Heart right ventricle (tissue), 16 donors: ENCODE results near the gene SP8. TPM values are rescaled to one million over a fixed set of nuclear protein-coding genes. Genes with fewer than 3 reads are reported as not detected.
"Not testable (repeated sequence)": the region's sequence is repeated elsewhere in the genome, so short reads cannot be mapped to it uniquely, and the experiment has no call there.

ENCODE experiments used
- ATAC-seq, 8 donors: fragments of 200-7000 bp; cut with Tn5 transposase; one replicate each; pipeline ENCODE4 v1.9.1; 2020; ENCODE audit warnings: mild to moderate bottlenecking in 8 of 8, moderate library complexity in 8 of 8, moderate number of reproducible peaks in 1 of 8
- DNase-seq, 2 donors: peaks; one replicate each; pipeline ENCODE4 v3.0.0-alpha.2; 2020
- H3K27ac ChIP-seq, 10 donors: fragments of 200-600 bp; sonication (generic) in 2 of 10; one replicate each; pipeline versions ENCODE4 v1.5.0 to v1.8.0; 2020 to 2022; ENCODE audit warnings: mild to moderate bottlenecking in 3 of 10
- H3K27me3 ChIP-seq, 7 donors: fragments of 200-600 bp; one replicate each; pipeline ENCODE4 v1.8.0; 2021 to 2022; ENCODE audit warnings: mild to moderate bottlenecking in 2 of 7
- H3K36me3 ChIP-seq, 9 donors: fragments of 200-600 bp; sonication (generic) in 1 of 9; one replicate each; pipeline versions ENCODE4 v1.5.0 to v1.8.0; 2020 to 2022; ENCODE audit warnings: mild to moderate bottlenecking in 2 of 9
- H3K4me1 ChIP-seq, 9 donors: fragments of 200-600 bp; sonication (generic) in 1 of 9; one replicate each; pipeline versions ENCODE4 v1.5.0 to v1.8.0; 2020 to 2022; ENCODE audit warnings: mild to moderate bottlenecking in 4 of 9
- H3K4me3 ChIP-seq, 10 donors: fragments of 200-600 bp; sonication (generic) in 2 of 10; one replicate each; pipeline versions ENCODE4 v1.5.0 to v1.8.0; 2020 to 2022; ENCODE audit warnings: mild to moderate bottlenecking in 7 of 10, moderate library complexity in 2 of 10
- H3K9me3 ChIP-seq, 11 donors: fragments of 200-600 bp in 10 of 11; sonication (generic) in 2 of 11; one replicate each; pipeline versions ENCODE4 v1.5.0 to v1.8.0; 2013 to 2022; ENCODE audit warnings: mild to moderate bottlenecking in 2 of 11, control low read depth in 1 of 11, moderate library complexity in 1 of 11
- WGBS, 2 donors: extraction: QIAGEN DNeasy Blood & Tissue Kit; methylation state at CpG; one replicate each; pipeline ENCODE4 v1.1.7; 2013; ENCODE audit warnings: inconsistent platforms in 1 of 2; 5-methylcytosine and 5-hydroxymethylcytosine counted together
- intact Hi-C, 10 donors: fragments of 100-400 bp; cut with DNase I; formaldehyde crosslinking; loops; one replicate each; pipeline versions ENCODE4 v1.11.1 to v1.14.2; 2022
- polyA plus RNA-seq, 2 donors: library from polyadenylated mRNA; stranded (reverse); fragments of 200-250 nt; gene quantifications; one replicate each; pipeline ENCODE4 v1.2.3, GENCODE V29; 2013
- total RNA-seq, 10 donors: library from RNA; stranded (reverse); fragmentation: NEBNext Ultra II Directional in 3 of 10; extraction: Animal tissue kit (Norgen Biotek cat#: 25700) in 3 of 10; gene quantifications; one replicate each; pipeline versions ENCODE4 v1.2.1 to v1.2.4, GENCODE V29; 2021 to 2023
- TF ChIP-seq, protein P1 (sequence below), 9 donors: fragments of 200-600 bp; sonication (generic) in 2 of 9; IDR thresholded peaks; one replicate each; pipeline versions ENCODE4 v1.5.0 to v1.8.0; 2021 to 2022; ENCODE audit warnings: antibody characterized with exemption in 9 of 9, mild to moderate bottlenecking in 5 of 9, moderate library complexity in 1 of 9
- donor health status: Arrhythmogenic right ventricular cardiomyopathy.
- donor health status: ischemic (EF 13 %, LVEDD 7.1; RV severe dilation, severe dysfunction).
- donor health status: healthy with polysubstance abuse.
- donor health status: DM: no; HTN: yes; CAD: no.
- donor health status: DM: no; HTN: no; CAD: no.
- donor health status: ischemic (EF 25% LVEDD 6.9; RV normal size, moderate dysfunction).
- donor health status: ischemic (EF 25% LVEDD 5.7; RV mildly dilated, moderate dysfunction).
- donor health status: healthy.
- donor health status: DM: yes; HTN: yes; CAD: no.
- donor health status: Ischemic cardiomyopathy.
- donor health status: ischemic (EF 35%, LVEDD 5.7; RV mildly dilated, moderate dysfunction).
- donor health status: nonischemic (EF 11% LVEDD 7.7; RV severe dilation, severe dysfunction).
- donor health status: DM: yes; HTN: yes; CAD: no.
- donor health status: PGD.
- donor health status: ischemic (EF 29% LVEDD 5.4; RV normal size, mild dysfunction).
- donor health status: nonischemic (EF 23%, LVEDD 6.1; RV moderate dilation, normal function).

Gene SP8
- total and polyA plus RNA-seq, 12 donors, result not detected

DNA sequence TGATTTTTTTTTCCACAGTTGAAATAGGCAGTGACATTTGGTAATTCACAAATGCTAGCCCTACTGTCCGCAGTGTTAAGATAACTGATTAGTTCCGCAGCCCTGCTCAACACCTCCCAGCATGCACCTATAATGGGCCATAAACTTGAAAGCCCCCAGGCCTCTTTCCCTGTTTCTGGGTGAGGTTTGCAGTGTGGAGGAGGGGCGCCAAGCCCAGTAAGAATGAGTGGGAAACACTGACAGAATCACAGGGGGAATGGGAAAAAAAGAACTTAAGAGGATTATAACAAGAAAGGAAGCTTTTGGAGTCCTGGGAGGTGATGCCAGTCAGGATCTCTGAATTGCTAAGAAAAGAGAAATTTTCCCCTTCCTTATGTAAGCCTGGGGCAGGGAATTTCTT lies 39.6 kb upstream of the SP8 start:
- no peak for DNase-seq
- H3K4me3 ChIP-seq, result no peak overlapping the region
- WGBS, 2 donors, result 37 to 42% methylated on average over 3 of the region's 3 CpGs
- H3K9me3 ChIP-seq, result peaks cover 0 to 4% (median 0%) of the 10 kb centered on the region in 11 donors
- no peaks in the 10 kb centered on the region for H3K36me3 ChIP-seq
- peaks cover 0 to 19% (median 0%) of the 10 kb centered on the region in 7 donors for H3K27me3 ChIP-seq
- TF ChIP-seq, protein P1, sequence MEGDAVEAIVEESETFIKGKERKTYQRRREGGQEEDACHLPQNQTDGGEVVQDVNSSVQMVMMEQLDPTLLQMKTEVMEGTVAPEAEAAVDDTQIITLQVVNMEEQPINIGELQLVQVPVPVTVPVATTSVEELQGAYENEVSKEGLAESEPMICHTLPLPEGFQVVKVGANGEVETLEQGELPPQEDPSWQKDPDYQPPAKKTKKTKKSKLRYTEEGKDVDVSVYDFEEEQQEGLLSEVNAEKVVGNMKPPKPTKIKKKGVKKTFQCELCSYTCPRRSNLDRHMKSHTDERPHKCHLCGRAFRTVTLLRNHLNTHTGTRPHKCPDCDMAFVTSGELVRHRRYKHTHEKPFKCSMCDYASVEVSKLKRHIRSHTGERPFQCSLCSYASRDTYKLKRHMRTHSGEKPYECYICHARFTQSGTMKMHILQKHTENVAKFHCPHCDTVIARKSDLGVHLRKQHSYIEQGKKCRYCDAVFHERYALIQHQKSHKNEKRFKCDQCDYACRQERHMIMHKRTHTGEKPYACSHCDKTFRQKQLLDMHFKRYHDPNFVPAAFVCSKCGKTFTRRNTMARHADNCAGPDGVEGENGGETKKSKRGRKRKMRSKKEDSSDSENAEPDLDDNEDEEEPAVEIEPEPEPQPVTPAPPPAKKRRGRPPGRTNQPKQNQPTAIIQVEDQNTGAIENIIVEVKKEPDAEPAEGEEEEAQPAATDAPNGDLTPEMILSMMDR (IDR thresholded peaks at IDR 0.05), result no peak
- H3K27ac ChIP-seq, result no peak overlapping the region
- no peaks in the 10 kb centered on the region for H3K4me1 ChIP-seq
- no peak for ATAC-seq
- intact Hi-C loops, result no loop called here

DNA sequence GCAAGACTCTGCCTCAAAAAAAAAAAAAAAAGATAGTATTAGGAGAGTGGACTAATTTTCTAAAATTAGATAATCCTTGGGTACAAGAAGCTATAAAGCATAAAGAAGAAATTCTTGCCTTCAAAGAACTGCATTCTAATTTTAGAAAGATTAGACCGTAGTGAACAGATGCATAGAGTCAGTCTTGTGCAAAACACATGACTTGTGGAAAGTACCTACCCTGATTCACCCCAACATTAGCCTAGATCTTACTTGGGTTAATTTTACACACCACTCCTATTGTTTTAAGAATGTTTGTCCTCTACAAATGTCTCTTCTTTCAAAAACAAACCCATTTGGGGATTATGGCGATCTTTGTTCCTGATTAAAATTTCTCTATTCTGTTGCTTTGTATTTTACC lies 38.9 kb upstream of the SP8 start:
- Histone ChIP-seq H3K4me3 (no peak overlapping the region), H3K36me3 (no peaks in the 10 kb centered on the region), H3K9me3 (peaks cover 0 to 4% (median 0%) of the 10 kb centered on the region in 11 donors), H3K4me1 (no peaks in the 10 kb centered on the region), H3K27ac (no peak overlapping the region), H3K27me3 (peaks cover 0 to 19% (median 0%) of the 10 kb centered on the region in 7 donors)
- intact Hi-C loops, result no loop called here
- whole genome bisulfite sequencing, 2 donors, result 66 to 77% methylated on average over 2 of the region's 2 CpGs
- TF ChIP-seq, protein P1 (IDR thresholded peaks at IDR 0.05), result no peak
- no peak for DNase-seq
- no peak for ATAC-seq

DNA sequence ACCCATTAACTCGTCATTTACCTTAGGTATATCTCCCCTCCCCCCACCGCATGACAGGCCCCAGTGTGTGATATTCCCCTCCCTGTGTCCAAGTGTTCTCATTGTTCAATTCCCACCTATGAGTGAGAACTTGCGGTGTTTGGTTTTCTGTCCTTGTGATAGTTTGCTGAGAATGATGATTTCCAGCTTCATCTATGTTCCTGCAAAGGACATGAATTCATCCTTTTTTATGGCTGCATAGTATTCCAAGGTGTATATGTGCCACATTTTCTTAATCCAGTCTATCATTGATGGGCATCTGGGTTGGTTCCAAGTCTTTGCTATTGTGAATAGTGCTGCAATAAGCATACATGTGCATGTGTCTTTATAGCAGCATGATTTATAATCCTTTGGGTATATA lies 34.7 kb upstream of the SP8 start:
- intact Hi-C loops, H3K27ac ChIP-seq, ATAC-seq, DNase-seq, H3K36me3 ChIP-seq, H3K27me3 ChIP-seq, H3K4me1 ChIP-seq, H3K4me3 ChIP-seq, H3K9me3 ChIP-seq: not testable (repeated sequence)
- 90 to 95% methylated on average over 3 of the region's 3 CpGs for WGBS, 2 donors

DNA sequence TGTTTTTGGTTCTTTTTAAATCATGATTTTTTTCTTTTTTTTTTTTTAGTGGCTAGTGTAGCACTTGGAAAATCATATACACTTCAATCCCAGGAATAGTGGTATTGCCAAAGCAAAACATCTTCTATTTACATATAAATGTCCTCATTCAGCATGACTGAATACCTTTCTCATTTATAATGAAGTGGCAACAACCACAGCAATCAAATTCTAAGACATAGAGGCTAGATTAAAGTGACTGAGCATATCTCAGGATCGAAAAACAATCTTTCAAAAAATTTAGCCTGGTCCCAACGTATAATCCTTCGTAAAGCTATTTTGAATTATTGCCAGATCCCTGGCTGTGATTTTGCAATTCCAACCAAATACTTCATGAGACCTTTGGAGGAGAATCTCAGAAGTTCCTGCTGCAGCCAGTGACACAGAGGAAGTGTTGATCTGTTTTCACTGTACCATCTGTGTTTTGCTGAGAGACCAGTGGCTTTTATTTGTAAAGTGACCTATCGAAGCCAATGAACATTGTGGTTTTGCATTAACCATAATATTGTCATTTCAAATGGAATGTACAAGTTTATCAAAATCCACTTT lies 29.8 kb upstream of the SP8 start:
- Histone ChIP-seq H3K27me3 (peaks cover 0 to 13% (median 0%) of the 10 kb centered on the region in 7 donors), H3K4me3 (no peak overlapping the region), H3K27ac (no peak overlapping the region), H3K36me3 (no peaks in the 10 kb centered on the region), H3K4me1 (no peaks in the 10 kb centered on the region), H3K9me3 (peaks cover 0 to 2% (median 0%) of the 10 kb centered on the region in 11 donors)
- ATAC-seq (no peak), DNase-seq (no peak)
- TF ChIP-seq, protein P1 (IDR thresholded peaks at IDR 0.05), result no peak
- intact Hi-C loops, result no loop called here
- WGBS, 2 donors, result 36% methylated on average over 4 of the region's 4 CpGs

DNA sequence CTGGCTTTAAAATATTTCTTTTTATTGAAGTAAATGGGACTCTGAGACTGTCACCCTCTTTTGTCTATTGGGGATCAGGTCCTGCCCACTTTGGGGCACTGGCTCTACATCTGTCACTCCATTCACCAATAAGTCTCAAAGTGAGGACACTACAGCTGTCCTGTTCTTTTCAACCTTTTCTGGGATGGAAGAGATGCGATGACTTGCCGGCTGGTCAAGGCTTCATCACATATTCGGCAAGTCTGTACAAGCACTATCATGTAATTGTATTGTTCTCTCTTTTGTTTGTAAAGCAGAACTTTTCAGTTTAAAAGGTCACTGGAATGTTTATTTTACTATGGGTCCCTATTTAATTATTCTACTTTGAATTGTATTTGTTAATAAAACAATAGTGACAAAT lies 17.7 kb upstream of the SP8 start:
- no peaks in the 10 kb centered on the region for H3K36me3 ChIP-seq
- H3K4me1 ChIP-seq, result no peaks in the 10 kb centered on the region
- H3K4me3 ChIP-seq, result no peak overlapping the region
- H3K9me3 ChIP-seq, result peaks cover 0 to 14% (median 6%) of the 10 kb centered on the region in 11 donors
- intact Hi-C loops, result no loop called here
- ATAC-seq (no peak), DNase-seq (no peak)
- WGBS, 2 donors, result 87 to 88% methylated on average over 3 of the region's 3 CpGs
- TF ChIP-seq, protein P1 (IDR thresholded peaks at IDR 0.05), result no peak
- peaks cover 0 to 73% (median 44%) of the 10 kb centered on the region in 7 donors for H3K27me3 ChIP-seq
- no peak overlapping the region for H3K27ac ChIP-seq
